Germinal center (tissue), 1 donor: ENCODE data around the gene ZNF91.
"Not testable (repeated sequence)": the region's sequence is repeated elsewhere in the genome, so short reads cannot be mapped to it uniquely, and the experiment has no call there.

Experiments used
- DNase-seq: peaks from one replicate; pipeline ENCODE4 v3.0.0; 2012; ENCODE audit warnings: mixed read lengths, low spot score

ZNF91 gene

GRCh38 chr19:23318143-23318542, 77.1 kb downstream of the ZNF91 start:
- no peak for DNase-seq

GRCh38 chr19:23315286-23315685, 80.0 kb downstream of the ZNF91 start:
- DNase-seq: no peak

GRCh38 chr19:23314505-23315251, 80.6 kb downstream of the ZNF91 start:
- DNase-seq: no peak

- DNase-seq: no peak
These were observed 82.1 kb downstream of the ZNF91 start for GRCh38 chr19:23313196-23313595.

GRCh38 chr19:23312515-23312914, 82.8 kb downstream of the ZNF91 start:
- no peak for DNase-seq

GRCh38 chr19:23311551-23311950, 83.7 kb downstream of the ZNF91 start:
- DNase-seq: no peak

GRCh38 chr19:23310729-23311211, 84.5 kb downstream of the ZNF91 start:
- DNase-seq: no peak

- DNase-seq: no peak
These were observed 85.3 kb downstream of the ZNF91 start for GRCh38 chr19:23309926-23310325.

- no peak for DNase-seq
These were observed 89.7 kb downstream of the ZNF91 start for GRCh38 chr19:23305555-23305954.

GRCh38 chr19:23304238-23304637, 91.0 kb downstream of the ZNF91 start:
- DNase-seq: no peak

- DNase-seq: no peak
These were observed 101.1 kb downstream of the ZNF91 start for GRCh38 chr19:23294141-23294540.

GRCh38 chr19:23289966-23290365, 105.3 kb downstream of the ZNF91 start:
- DNase-seq: not testable (repeated sequence)
